Choroid plexus epithelial cell (primary cell): Measurements from ENCODE around the gene HDAC6.
"Not testable (repeated sequence)": the region's sequence is repeated elsewhere in the genome, so short reads cannot be mapped to it uniquely, and the experiment has no call there.

Experiments
- DNase-seq: peaks from one replicate; pipeline ENCODE4 v3.0.0-alpha.2; 2010; ENCODE audit warnings: low read depth
- H3K4me3 ChIP-seq: 2 replicates; pipeline ENCODE4 v1.5.1; 2011; ENCODE audit warnings: low read depth, mild to moderate bottlenecking, control low read depth, low read length, moderate library complexity
- CTCF ChIP-seq: conservative IDR thresholded peaks from 2 replicates; pipeline ENCODE4 v1.5.1; 2011; ENCODE audit warnings: low read depth, mild to moderate bottlenecking, control low read depth, inconsistent platforms, low read length, moderate library complexity

Gene HDAC6

GRCh38 chrX:48813644-48814043 lies 11.8 kb downstream of the HDAC6 start:
- DNase-seq = no peak
- H3K4me3 ChIP-seq = no peak overlapping the region
- no peak for TF ChIP-seq CTCF

- H3K4me3 ChIP-seq = no peak overlapping the region
- no peak for TF ChIP-seq CTCF
- no peak for DNase-seq
Observed at GRCh38 chrX:48814722-48815121, 12.9 kb downstream of the HDAC6 start.

- no peak for DNase-seq
- H3K4me3 ChIP-seq = no peak overlapping the region
- no peak for TF ChIP-seq CTCF
Observed at GRCh38 chrX:48815266-48815665, 13.4 kb downstream of the HDAC6 start.

- DNase-seq = no peak
- H3K4me3 ChIP-seq = no peak overlapping the region
- no peak for TF ChIP-seq CTCF
Observed at GRCh38 chrX:48816014-48816810, 14.3 kb downstream of the HDAC6 start.

- no peak overlapping the region for H3K4me3 ChIP-seq
- no peak for TF ChIP-seq CTCF
- no peak for DNase-seq
Observed at GRCh38 chrX:48818098-48818497, 16.2 kb downstream of the HDAC6 start.

GRCh38 chrX:48818866-48819265 lies 17.0 kb downstream of the HDAC6 start:
- H3K4me3 ChIP-seq = no peak overlapping the region
- TF ChIP-seq CTCF = no peak
- DNase-seq = no peak

- DNase-seq = not testable (repeated sequence)
Observed at GRCh38 chrX:48819394-48819793, 17.5 kb downstream of the HDAC6 start.

More at GRCh38 chrX:48819394-48819793, 17.5 kb downstream of the HDAC6 start:
- H3K4me3 ChIP-seq = not testable (repeated sequence)
